Adipocyte (in vitro differentiated cells): ENCODE data around the gene NMNAT3.

ENCODE experiments used
- DNase-seq: peaks from one replicate; pipeline ENCODE4 v3.0.0-alpha.2; 2015; ENCODE audit warnings: low read depth
- H3K27me3 ChIP-seq: replicated peaks from 2 replicates; pipeline ENCODE4 v1.7.0; 2013; ENCODE audit warnings: mild to moderate bottlenecking, low read length, moderate library complexity; ENCODE audit not compliant: control insufficient read depth, insufficient read depth
- H3K36me3 ChIP-seq: 2 replicates; pipeline ENCODE4 v1.7.0; 2013; ENCODE audit warnings: low read length, mild to moderate bottlenecking, moderate library complexity; ENCODE audit not compliant: control insufficient read depth, insufficient read depth, severe bottlenecking
- H3K4me1 ChIP-seq: 2 replicates; pipeline ENCODE4 v1.7.0; 2013; ENCODE audit warnings: mild to moderate bottlenecking, low read length, moderate library complexity; ENCODE audit not compliant: control insufficient read depth, insufficient read depth
- H3K4me3 ChIP-seq: 2 replicates; pipeline ENCODE4 v1.7.0; 2013; ENCODE audit warnings: mild to moderate bottlenecking, low read length, moderate library complexity
- H3K9ac ChIP-seq: 2 replicates; pipeline ENCODE4 v1.7.0; 2013; ENCODE audit warnings: mild to moderate bottlenecking, low read length, moderate library complexity
- H3K9me3 ChIP-seq: 2 replicates; pipeline ENCODE4 v1.7.0; 2013; ENCODE audit warnings: mild to moderate bottlenecking, low read length, moderate library complexity; ENCODE audit not compliant: control insufficient read depth

Gene NMNAT3

DNA sequence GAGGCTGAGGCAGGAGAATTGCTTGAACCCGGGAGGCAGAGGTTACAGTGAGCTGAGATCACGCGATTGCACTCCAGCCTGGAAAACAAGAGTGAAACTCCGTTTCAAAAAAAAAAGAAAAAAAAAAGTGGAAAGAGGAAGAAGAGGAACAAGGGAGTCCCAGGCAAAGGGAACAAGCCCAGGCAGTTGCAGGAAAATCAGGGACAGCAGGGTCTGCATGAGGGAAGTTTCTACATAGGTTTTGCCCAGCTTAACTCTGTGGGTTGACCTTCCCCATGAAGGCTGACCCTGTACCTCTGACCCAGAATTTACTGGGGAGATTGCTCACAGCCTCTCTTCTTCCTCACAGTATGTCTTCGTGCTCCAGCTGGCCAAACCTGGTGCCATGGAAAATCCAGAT, 150.5 kb downstream of the NMNAT3 start:
- no peak overlapping the region for H3K4me3 ChIP-seq
- no peak overlapping the region for H3K9ac ChIP-seq
- peaks cover 5% of the 10 kb centered on the region for H3K9me3 ChIP-seq
- peaks cover 9% of the 10 kb centered on the region for H3K27me3 ChIP-seq
- H3K4me1 ChIP-seq, result no peaks in the 10 kb centered on the region
- H3K36me3 ChIP-seq, result no peaks in the 10 kb centered on the region
- DNase-seq, result no peak

DNA sequence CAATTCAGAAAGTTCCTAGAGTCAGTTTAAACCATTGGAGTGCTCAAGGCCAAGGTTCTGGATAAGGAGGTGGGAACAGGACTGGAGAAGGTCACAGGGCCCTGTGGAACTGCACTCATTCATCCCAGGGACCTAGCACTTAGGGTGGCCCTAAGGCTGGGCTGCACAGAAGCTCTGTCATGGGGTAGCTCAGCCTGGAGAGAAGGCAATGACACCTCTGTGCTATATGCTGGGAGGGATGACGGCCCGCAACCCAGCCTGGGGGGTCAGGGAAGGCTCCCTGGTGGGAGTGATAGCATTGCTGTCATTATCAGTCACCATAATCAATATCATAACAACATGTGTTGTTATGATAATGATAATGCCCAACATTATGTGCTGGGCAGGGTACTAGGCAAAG, 151.6 kb downstream of the NMNAT3 start:
- Histone ChIP-seq H3K4me1 (no peaks in the 10 kb centered on the region), H3K9ac (no peak overlapping the region), H3K27me3 (peaks cover 11% of the 10 kb centered on the region), H3K4me3 (no peak overlapping the region), H3K9me3 (peaks cover 5% of the 10 kb centered on the region), H3K36me3 (no peaks in the 10 kb centered on the region)
- DNase-seq, result no peak

DNA sequence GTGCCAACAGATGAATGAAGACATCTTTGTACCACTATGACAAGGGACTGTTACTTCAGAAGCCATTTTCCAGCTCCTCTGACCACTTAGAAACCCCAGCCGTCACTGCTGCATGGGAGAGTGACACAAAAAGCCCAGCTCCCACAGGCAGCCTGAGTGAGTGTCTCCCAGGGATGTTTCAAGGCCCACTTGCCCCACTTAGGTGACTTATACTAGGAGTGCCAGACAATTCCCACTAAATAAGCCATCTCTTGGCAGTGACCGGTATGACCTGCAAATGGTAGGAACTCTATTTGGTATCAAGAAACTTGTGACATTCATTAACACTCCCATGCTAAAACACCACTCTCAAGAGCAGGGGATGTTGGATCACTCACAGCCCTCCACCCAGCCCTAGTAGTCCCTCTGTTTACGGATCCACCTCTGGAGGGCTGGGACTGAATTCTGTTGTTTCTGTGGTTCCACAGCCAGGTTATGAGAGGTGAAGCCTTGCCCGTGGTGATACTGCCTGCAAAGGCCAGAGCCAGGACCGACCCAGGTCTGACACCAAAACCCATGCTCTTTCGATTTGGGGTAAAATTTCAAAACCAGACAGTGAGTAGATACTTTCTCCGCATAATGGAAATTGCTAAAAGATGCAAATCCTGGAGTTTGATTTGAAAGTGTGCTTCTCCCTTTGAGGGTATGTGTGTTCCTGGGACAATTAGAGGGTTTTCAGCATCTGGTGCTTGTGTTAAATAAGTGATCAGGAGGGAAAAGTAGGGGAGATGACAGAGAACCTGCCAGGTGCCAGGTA, 152.7 kb downstream of the NMNAT3 start:
- Histone ChIP-seq H3K4me3 (no peak overlapping the region), H3K9me3 (peaks cover 5% of the 10 kb centered on the region), H3K27me3 (peaks cover 10% of the 10 kb centered on the region), H3K4me1 (no peaks in the 10 kb centered on the region), H3K9ac (no peak overlapping the region), H3K36me3 (no peaks in the 10 kb centered on the region)
- DNase-seq, result no peak

DNA sequence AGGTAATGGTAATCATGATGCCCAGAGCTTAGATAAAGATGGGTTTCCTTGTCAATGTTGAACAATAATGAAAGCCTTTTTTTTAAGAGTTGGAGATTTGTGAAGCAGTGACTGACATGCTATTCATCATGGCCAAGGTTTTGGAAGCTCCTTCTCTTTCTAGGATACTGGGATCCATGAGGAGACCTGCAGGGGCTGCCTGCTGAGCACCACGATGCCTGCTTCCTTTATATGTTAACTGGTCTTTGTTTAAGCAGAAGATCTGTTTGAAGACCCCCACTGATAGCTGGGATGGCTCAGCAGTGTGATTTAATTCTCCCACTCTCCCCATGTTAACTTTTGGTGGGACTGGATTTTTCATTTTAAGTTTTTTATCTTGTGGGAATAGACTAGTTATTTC, 154.1 kb downstream of the NMNAT3 start:
- DNase-seq, result no peak
- Histone ChIP-seq H3K9ac (no peak overlapping the region), H3K4me3 (no peak overlapping the region), H3K4me1 (no peaks in the 10 kb centered on the region), H3K36me3 (no peaks in the 10 kb centered on the region), H3K9me3 (peaks cover 5% of the 10 kb centered on the region), H3K27me3 (peaks cover 10% of the 10 kb centered on the region)

DNA sequence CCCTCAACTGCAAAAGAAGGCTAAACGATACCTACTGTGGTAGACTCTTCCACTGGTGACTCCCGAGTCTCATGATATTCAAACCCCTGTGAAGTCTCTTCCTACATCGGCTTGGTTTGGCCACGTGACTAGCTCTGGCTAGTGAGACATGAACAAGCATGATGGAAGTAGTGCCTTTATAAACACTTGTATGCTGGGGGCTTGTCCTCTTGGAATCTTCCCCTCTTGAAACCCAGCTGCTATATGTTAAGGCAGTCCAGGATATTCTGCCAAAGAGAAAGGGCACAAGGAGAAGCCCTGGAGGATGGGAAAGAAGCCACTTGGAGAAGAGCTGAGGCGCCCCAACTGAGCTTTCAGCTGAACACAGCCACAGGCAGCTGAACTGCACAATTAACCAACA, 154.6 kb downstream of the NMNAT3 start:
- Histone ChIP-seq H3K9me3 (peaks cover 5% of the 10 kb centered on the region), H3K9ac (no peak overlapping the region), H3K36me3 (no peaks in the 10 kb centered on the region), H3K27me3 (peaks cover 10% of the 10 kb centered on the region), H3K4me3 (no peak overlapping the region), H3K4me1 (no peaks in the 10 kb centered on the region)
- DNase-seq, result no peak

DNA sequence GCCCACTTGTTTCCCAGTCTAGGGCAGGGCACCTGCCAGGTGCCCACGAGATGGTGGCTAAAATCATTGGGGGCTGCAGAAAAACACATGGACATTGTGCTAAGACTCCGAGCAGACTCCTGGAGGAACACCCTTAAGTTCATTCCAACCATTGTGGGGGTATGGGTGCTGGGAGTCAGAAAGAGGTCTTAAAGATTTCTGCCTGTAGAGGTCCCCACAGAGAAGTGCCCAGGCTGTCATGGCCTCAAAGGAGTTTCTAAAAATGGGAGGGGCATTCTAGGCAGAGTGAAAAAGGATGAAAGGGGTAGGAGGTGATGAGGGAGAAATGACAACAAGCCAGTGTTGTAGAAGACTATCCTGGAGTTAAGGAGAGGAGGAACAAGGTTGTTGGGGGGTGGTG, 155.4 kb downstream of the NMNAT3 start:
- Histone ChIP-seq H3K4me1 (no peaks in the 10 kb centered on the region), H3K36me3 (no peaks in the 10 kb centered on the region), H3K4me3 (no peak overlapping the region), H3K27me3 (peaks cover 10% of the 10 kb centered on the region), H3K9me3 (peaks cover 5% of the 10 kb centered on the region), H3K9ac (no peak overlapping the region)
- no peak for DNase-seq

DNA sequence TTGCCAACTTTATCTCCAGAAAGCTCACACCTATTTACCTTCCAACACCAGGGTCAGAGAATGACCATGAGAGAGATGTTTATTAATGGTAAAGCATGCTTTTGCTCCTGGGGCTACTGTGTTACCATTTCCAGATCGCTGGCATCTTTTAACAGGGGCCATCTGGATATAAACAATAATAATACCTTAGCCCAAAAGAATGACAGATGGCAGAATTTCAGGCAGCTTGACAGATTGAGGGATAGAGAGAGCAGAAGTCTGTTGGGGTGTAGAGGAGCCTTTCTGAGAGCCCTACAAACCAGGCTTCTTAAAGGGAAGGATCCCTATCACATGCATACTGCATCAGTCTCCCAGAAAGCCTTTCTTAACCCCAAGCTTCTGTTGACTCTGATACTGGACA, 156.0 kb downstream of the NMNAT3 start:
- Histone ChIP-seq H3K9me3 (peaks cover 5% of the 10 kb centered on the region), H3K4me3 (no peak overlapping the region), H3K9ac (no peak overlapping the region), H3K4me1 (no peaks in the 10 kb centered on the region), H3K36me3 (no peaks in the 10 kb centered on the region), H3K27me3 (peaks cover 10% of the 10 kb centered on the region)
- no peak for DNase-seq

DNA sequence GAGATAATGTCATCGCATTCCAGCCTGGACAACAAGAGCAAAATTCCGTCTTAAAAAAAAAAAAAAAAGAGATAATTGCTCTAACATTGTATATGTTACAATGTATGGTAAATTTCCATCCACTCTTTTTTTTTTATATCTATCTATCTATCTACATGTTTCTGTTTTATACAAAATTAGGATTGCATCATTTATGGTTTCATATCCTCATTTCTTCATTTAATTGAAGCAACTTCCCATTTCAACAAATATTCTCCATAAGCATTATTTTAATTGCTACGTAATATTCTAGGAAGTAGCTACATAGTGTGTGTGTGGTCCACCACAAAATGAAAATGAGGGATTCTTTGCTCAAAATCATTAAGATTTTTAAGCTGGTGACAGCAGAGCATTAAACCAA, 156.6 kb downstream of the NMNAT3 start:
- Histone ChIP-seq H3K4me1 (no peaks in the 10 kb centered on the region), H3K9me3 (peaks cover 5% of the 10 kb centered on the region), H3K4me3 (no peak overlapping the region), H3K9ac (no peak overlapping the region), H3K36me3 (no peaks in the 10 kb centered on the region), H3K27me3 (peaks cover 10% of the 10 kb centered on the region)
- DNase-seq, result no peak

DNA sequence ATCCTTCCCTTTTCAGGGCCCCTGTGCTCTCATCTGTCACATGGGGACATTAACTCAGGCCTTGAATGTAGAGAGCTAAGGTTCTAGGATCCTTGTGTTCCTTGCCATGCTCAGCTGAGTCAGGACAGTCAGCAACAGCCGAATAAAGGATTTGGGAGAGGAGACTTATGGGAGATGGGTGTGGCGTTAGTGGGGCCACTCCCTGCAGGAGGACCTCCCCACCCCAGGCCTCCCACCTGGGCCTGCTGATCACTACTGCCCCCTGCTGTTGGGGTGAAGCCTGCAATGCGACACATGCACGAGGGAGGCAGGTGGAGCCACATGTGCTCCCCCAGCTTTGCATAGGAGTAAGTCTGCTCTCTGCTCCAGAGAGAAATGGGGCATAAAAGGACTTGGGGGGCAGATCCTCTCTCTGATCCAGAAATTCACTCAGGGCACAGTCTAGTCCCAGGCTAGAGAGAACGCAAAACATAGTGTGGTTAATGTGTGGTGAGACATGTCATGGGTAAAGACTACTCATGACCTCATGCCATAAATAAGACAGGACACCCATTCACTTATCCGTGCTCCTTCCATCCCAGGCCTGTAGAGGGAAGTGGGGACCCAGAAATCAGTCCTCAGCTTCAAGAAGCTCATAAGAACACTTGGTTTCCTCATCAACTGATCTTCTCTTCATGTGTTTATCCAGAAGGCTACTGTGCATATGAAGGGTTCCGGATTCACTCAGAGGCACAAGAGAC, 157.6 kb downstream of the NMNAT3 start:
- H3K9me3 ChIP-seq, result peaks cover 5% of the 10 kb centered on the region
- no peaks in the 10 kb centered on the region for H3K36me3 ChIP-seq
- no peak overlapping the region for H3K9ac ChIP-seq
- H3K4me1 ChIP-seq, result no peaks in the 10 kb centered on the region
- H3K4me3 ChIP-seq, result no peak overlapping the region
- DNase-seq, result no peak
- H3K27me3 ChIP-seq, result peaks cover 10% of the 10 kb centered on the region

DNA sequence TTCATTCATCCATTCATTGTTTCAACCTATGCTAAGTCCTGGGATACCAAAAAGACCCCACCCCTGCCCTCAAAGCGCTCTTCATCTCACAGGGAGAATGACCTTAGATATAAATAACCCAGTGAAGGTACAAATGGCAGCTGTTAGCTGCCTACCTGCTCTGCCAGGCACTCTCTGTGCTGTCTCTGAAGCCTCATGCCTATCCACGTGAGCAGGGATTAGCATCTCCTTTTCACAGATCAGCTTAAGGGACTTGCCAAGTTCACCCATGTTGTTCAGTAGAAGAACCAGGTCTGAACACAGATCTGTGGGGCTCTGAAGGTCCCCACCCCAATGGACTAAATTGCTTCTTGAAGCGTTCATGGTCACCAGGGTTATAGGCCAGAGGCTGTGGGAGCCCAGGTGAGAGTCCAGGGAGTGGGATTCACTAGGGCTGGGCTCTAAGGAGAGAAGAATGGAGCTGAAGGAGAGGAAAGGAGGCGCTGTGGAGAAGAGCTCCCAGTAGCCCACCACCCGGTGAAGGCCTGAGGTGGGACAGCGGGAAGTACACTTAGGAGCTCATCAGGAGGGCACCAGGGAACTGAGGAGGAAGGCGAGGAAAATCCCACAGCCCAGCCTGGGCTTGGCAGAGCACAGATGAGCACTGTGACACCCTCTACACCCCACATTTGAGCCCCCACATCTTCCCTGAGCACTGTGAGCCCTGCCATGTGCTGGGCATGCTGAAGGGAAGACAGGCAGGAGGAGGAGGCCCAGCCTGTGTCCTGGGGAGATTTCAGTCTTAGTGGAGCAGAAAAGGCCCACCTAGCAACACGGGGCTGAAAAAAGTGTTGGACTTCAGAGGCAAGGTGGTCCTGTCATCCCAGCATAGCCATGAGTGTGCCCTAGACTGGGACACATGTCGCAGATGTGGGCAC, 158.6 kb downstream of the NMNAT3 start:
- H3K4me1 ChIP-seq, result no peaks in the 10 kb centered on the region
- no peak overlapping the region for H3K4me3 ChIP-seq
- peaks cover 5% of the 10 kb centered on the region for H3K9me3 ChIP-seq
- H3K27me3 ChIP-seq, result peaks cover 10% of the 10 kb centered on the region
- no peak for DNase-seq
- no peak overlapping the region for H3K9ac ChIP-seq
- H3K36me3 ChIP-seq, result no peaks in the 10 kb centered on the region

DNA sequence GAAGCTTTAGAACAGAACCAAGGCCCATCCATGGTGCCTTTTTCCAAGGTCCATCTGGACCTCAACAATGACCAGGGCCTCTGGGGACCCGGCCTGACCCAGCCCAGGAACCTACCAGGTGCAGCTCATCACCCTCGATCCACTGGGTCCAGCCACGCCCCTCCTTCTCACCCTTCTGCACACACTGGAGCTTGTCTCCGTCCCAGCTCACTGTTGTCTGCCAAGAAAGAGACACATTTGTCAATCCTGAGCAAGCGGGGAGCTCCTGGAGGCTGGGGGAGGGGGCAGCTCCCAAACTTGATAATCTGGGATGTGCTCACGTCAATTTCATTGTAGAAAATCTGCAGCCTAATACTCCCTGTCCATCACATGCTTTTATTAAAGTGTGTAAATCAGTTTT, 159.5 kb downstream of the NMNAT3 start:
- H3K36me3 ChIP-seq, result no peaks in the 10 kb centered on the region
- H3K27me3 ChIP-seq, result peaks cover 9% of the 10 kb centered on the region
- H3K9ac ChIP-seq, result no peak overlapping the region
- H3K4me1 ChIP-seq, result no peaks in the 10 kb centered on the region
- no peak overlapping the region for H3K4me3 ChIP-seq
- no peak for DNase-seq
- H3K9me3 ChIP-seq, result peaks cover 4% of the 10 kb centered on the region
